OCI-LY7 (cell line): ENCODE measurements around the gene RNF212B. TPM values are rescaled to one million over a fixed set of nuclear protein-coding genes. Genes with fewer than 3 reads are reported as not detected.
"Not testable (repeated sequence)": the region's sequence is repeated elsewhere in the genome, so short reads cannot be mapped to it uniquely, and the experiment has no call there.

Source experiments
- BruUV-seq: library from RNA; stranded (reverse); fragments of 400-500 nt; replicated peaks from 2 replicates; lab custom pipeline; 2021; lab: Mats Ljungman, UMichigan
- CTCF ChIA-PET: fragments of 300-600 bp; sonication (Branson Sonifier 250); formaldehyde crosslinking; loops from one replicate; lab custom pipeline; 2022; ENCODE audit warnings: antibody characterized with exemption; ENCODE audit not compliant: unreplicated experiment; lab: Charles Lee
- POLR2A ChIA-PET: fragments of 300-600 bp; sonication (Branson Sonifier 250); formaldehyde crosslinking; loops from one replicate; lab custom pipeline; 2022; ENCODE audit warnings: antibody characterized with exemption; lab: Charles Lee
- DNase-seq: peaks from one replicate; pipeline ENCODE4 v3.0.0-alpha.2; 2015; ENCODE audit warnings: low spot score
- H2AFZ ChIP-seq: fragments of 200-600 bp; sonication (generic), shearing (Covaris generic); 2 replicates; pipeline ENCODE4 v1.6.1; 2014; ENCODE audit warnings: mild to moderate bottlenecking, antibody characterized with exemption, low read length, moderate library complexity
- H3K27ac ChIP-seq: fragments of 200-600 bp; sonication (generic); 2 replicates; pipeline ENCODE4 v1.5.1; 2014; ENCODE audit warnings: mixed run types, low read depth, mild to moderate bottlenecking, moderate library complexity, low read length, inconsistent platforms; ENCODE audit not compliant: poor library complexity, severe bottlenecking
- H3K36me3 ChIP-seq: fragments of 200-600 bp; sonication (generic); 2 replicates; pipeline ENCODE4 v1.6.1; 2014; ENCODE audit warnings: mild to moderate bottlenecking, antibody characterized with exemption, low read length, moderate library complexity, mixed read lengths; ENCODE audit not compliant: insufficient read depth
- H3K4me1 ChIP-seq: fragments of 200-600 bp; sonication (generic); 2 replicates; pipeline ENCODE4 v1.5.1; 2014; ENCODE audit warnings: mild to moderate bottlenecking, low read length; ENCODE audit not compliant: insufficient read depth, poor library complexity, severe bottlenecking
- H3K4me2 ChIP-seq: fragments of 200-600 bp; sonication (generic); 2 replicates; pipeline ENCODE4 v1.6.1; 2014; ENCODE audit warnings: mild to moderate bottlenecking, low read length
- H3K4me3 ChIP-seq: fragments of 200-600 bp; sonication (generic); 2 replicates; pipeline ENCODE4 v1.5.1; 2014; ENCODE audit warnings: mild to moderate bottlenecking, low read depth, low read length; ENCODE audit not compliant: poor library complexity, severe bottlenecking
- H3K79me2 ChIP-seq: fragments of 200-600 bp; sonication (generic); 2 replicates; pipeline ENCODE4 v1.6.1; 2016; ENCODE audit warnings: low read depth, mild to moderate bottlenecking, low read length, moderate library complexity, mixed read lengths; ENCODE audit not compliant: insufficient read depth
- H3K9me2 ChIP-seq: fragments of 200-600 bp; sonication (generic); 2 replicates; pipeline ENCODE4 v1.6.1; 2016; ENCODE audit warnings: mild to moderate bottlenecking, low read length, mixed read lengths; ENCODE audit not compliant: insufficient read depth
- H3K9me3 ChIP-seq: fragments of 200-600 bp; sonication (generic); 2 replicates; pipeline ENCODE4 v1.6.1; 2014; ENCODE audit warnings: mild to moderate bottlenecking, mixed run types, low read length, mixed read lengths
- H4K20me1 ChIP-seq: fragments of 200-600 bp; sonication (generic); 2 replicates; pipeline ENCODE4 v1.6.1; 2014; ENCODE audit warnings: mild to moderate bottlenecking, antibody characterized with exemption, low read length, moderate library complexity, mixed read lengths; ENCODE audit not compliant: insufficient read depth
- CTCF ChIP-seq: fragments of 200-600 bp; sonication (generic); conservative IDR thresholded peaks from 2 replicates; pipeline ENCODE4 v1.5.1; 2014; ENCODE audit warnings: mild to moderate bottlenecking, antibody characterized with exemption, low read length, moderate library complexity, mixed read lengths
- EZH2phosphoT487 ChIP-seq: fragments of 200-600 bp; sonication (generic); IDR thresholded peaks from 2 replicates; pipeline ENCODE4 v1.6.1; 2018; ENCODE audit warnings: low read depth, borderline replicate concordance, mild to moderate bottlenecking, mixed run types, antibody characterized with exemption, low read length, moderate library complexity, mixed read lengths
- intact Hi-C: fragments of 100-400 bp; cut with micrococcal nuclease; formaldehyde crosslinking; loops from one replicate; pipeline ENCODE4 v1.10.0; 2022; ENCODE audit not compliant: unreplicated experiment
- total RNA-seq, 2 experiments: library from RNA; depleted of rRNA in 1 of 2; stranded (reverse); fragments of >200 nt in 1 of 2; shearing (Covaris generic) in 1 of 2; gene quantifications; 2 replicates each; pipeline ENCODE4 v1.2.3, GENCODE V29; 2014 to 2022

Gene RNF212B
- total RNA-seq, 2 experiments from 2014 or later, result not detected

- Histone ChIP-seq H2AFZ (no peak overlapping the region), H3K9me3 (no peaks in the 10 kb centered on the region), H3K4me2 (no peak overlapping the region), H3K27ac (no peak overlapping the region), H4K20me1 (no peaks in the 10 kb centered on the region), H3K36me3 (no peaks in the 10 kb centered on the region), H3K9me2 (no peaks in the 10 kb centered on the region), H3K4me1 (no peaks in the 10 kb centered on the region), H3K79me2 (no peaks in the 10 kb centered on the region), H3K4me3 (no peak overlapping the region)
- intact Hi-C loops, result no loop called here
- TF ChIP-seq CTCF, result no peak
- no peak for TF ChIP-seq EZH2phosphoT487
- DNase-seq, result no peak
- BruUV-seq, result no TSS peak
- POLR2A ChIA-PET, result interaction anchor here (1.1 kb wide), 1 partner anchor 18 kb away, joined by 7 read pairs; no protein-coding TSS in a partner anchor
- CTCF ChIA-PET, result no interaction called here
Observed at GRCh38 chr14:23195552-23196101, 42.1 kb upstream of the RNF212B start.

- H3K4me2 ChIP-seq, H3K9me2 ChIP-seq, H4K20me1 ChIP-seq, DNase-seq, H3K9me3 ChIP-seq, H3K79me2 ChIP-seq, intact Hi-C loops, H3K36me3 ChIP-seq, H2AFZ ChIP-seq, H3K4me1 ChIP-seq, CTCF ChIA-PET, H3K4me3 ChIP-seq, BruUV-seq, H3K27ac ChIP-seq: not testable (repeated sequence)
- POLR2A ChIA-PET, result interaction anchor here (0.6 kb wide), 1 partner anchor 9 kb away, joined by 3 read pairs; no protein-coding TSS in a partner anchor
Observed at GRCh38 chr14:23196487-23196886, 41.2 kb upstream of the RNF212B start.

GRCh38 chr14:23199141-23199540 lies 38.6 kb upstream of the RNF212B start:
- BruUV-seq, H3K9me3 ChIP-seq, H3K4me3 ChIP-seq, DNase-seq, H3K4me2 ChIP-seq, CTCF ChIA-PET, H2AFZ ChIP-seq, H3K27ac ChIP-seq, H3K36me3 ChIP-seq, H3K4me1 ChIP-seq, H3K9me2 ChIP-seq, H4K20me1 ChIP-seq, intact Hi-C loops, H3K79me2 ChIP-seq: not testable (repeated sequence)
- POLR2A ChIA-PET, result interaction anchor here (0.7 to 1.2 kb wide), 4 partner anchors 10 to 917 kb away, joined by 3 to 7 read pairs (median 3); no protein-coding TSS in a partner anchor

GRCh38 chr14:23202001-23202400 lies 35.7 kb upstream of the RNF212B start:
- Histone ChIP-seq H3K79me2 (no peaks in the 10 kb centered on the region), H3K4me1 (no peaks in the 10 kb centered on the region), H3K4me3 (no peak overlapping the region), H4K20me1 (no peaks in the 10 kb centered on the region), H2AFZ (no peak overlapping the region), H3K36me3 (no peaks in the 10 kb centered on the region), H3K27ac (no peak overlapping the region), H3K4me2 (no peak overlapping the region), H3K9me2 (no peaks in the 10 kb centered on the region), H3K9me3 (no peaks in the 10 kb centered on the region)
- intact Hi-C loops, result no loop called here
- ChIA-PET POLR2A (no interaction called here), CTCF (no interaction called here)
- no peak for DNase-seq
- TF ChIP-seq EZH2phosphoT487 (no peak), CTCF (no peak)
- no TSS peak for BruUV-seq
